Right ventricle myocardium inferior (tissue), 1 donor: ENCODE results near the gene ASCL5. TPM values are rescaled to one million over a fixed set of nuclear protein-coding genes. Genes with fewer than 3 reads are reported as not detected.

Experiments used
- ATAC-seq: fragments of 200-7000 bp; cut with Tn5 transposase; one replicate; pipeline ENCODE4 v1.9.1; 2020; ENCODE audit warnings: mild to moderate bottlenecking, moderate library complexity
- DNase-seq: peaks from one replicate; pipeline ENCODE4 v3.0.0; 2021; ENCODE audit errors: missing footprints
- intact Hi-C: fragments of 100-400 bp; cut with DNase I; formaldehyde crosslinking; loops from one replicate; pipeline ENCODE4 v1.11.0; 2022
- total RNA-seq: library from RNA; stranded (reverse); fragmentation: NEBNext Ultra II Directional; extraction: Animal tissue kit (Norgen Biotek cat#: 25700); gene quantifications from one replicate; pipeline ENCODE4 v1.2.1, GENCODE V29; 2021
- donor health status: DM: no; HTN: yes; CAD: no; lungs with severe emphysema.

Gene ASCL5
- total RNA-seq, 1 donor from 2014 or later = not detected

DNA sequence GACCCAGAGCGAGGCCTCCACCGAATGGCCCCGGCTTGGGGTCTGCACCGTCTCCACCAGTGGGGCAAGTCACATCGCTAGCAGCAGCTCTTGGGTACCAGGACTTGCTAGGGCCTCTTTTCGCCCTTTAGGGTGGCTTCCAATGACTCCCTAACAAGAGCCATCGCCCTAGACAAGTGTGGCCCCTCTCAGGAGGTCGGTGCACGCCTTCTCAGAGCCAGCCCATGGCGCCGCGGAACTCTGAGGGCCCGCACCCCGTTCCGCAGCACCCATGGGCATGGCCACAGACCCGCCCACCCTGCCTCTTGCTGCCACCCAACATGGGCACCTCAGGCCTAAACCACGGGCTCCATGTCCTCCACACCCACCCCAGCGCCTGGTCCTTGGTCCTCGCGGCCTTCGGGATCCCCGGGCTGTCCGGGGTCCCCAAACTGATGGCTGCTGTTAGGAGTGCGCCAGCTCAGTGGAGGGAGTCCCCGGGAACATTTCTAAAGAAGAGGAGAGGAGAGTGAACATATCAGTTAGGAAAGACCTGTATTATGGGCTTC, 11.5 kb downstream of the ASCL5 start:
- ATAC-seq (no peak), DNase-seq (peak; percentile 41)
- intact Hi-C loops = no loop called here

DNA sequence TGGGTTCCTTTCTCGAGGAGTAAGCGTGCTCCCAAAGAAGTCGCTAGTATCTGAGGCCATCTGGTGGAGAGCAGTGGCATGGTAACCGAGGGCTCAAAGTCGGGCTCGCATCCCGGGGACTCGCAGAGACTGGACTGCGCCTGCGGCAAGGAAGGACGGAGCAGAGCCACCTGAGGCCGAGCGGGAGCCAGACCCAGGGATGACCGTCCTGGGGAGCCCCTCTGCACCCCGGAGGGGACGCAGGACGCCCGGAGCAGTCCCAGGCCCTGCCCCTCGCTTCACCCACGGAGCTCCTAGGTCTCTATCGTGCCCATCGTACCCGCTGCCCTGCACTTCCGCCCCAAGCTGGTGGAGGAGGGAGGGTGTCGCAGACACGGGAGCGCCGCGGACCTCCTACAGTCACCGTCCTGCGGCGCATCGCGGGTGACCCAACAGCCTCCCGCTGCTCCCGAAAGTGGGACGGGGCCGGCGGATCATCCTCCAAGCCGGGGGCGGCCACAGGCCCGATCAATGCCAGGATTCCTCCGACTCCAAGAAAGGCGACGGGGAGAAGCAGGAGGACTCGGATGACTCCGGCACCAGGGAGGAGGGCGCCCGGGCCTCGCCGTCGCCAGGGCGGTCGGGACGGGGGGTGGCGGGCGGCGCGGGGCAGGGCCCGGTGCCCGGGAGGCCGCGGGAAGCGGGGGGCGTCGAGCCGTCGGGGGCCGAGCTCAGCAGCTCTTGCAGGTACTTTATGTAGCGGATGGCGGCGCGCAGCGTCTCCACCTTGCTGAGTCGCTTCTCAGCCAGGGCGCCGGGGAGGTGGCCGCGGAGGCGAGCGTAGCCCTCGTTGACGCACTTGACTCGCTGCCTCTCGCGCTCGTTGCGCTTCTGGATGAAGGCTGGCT, 12.5 kb downstream of the ASCL5 start:
- intact Hi-C loops = no loop called here
- ATAC-seq (peak; percentile 96), DNase-seq (peak; percentile 85)

DNA sequence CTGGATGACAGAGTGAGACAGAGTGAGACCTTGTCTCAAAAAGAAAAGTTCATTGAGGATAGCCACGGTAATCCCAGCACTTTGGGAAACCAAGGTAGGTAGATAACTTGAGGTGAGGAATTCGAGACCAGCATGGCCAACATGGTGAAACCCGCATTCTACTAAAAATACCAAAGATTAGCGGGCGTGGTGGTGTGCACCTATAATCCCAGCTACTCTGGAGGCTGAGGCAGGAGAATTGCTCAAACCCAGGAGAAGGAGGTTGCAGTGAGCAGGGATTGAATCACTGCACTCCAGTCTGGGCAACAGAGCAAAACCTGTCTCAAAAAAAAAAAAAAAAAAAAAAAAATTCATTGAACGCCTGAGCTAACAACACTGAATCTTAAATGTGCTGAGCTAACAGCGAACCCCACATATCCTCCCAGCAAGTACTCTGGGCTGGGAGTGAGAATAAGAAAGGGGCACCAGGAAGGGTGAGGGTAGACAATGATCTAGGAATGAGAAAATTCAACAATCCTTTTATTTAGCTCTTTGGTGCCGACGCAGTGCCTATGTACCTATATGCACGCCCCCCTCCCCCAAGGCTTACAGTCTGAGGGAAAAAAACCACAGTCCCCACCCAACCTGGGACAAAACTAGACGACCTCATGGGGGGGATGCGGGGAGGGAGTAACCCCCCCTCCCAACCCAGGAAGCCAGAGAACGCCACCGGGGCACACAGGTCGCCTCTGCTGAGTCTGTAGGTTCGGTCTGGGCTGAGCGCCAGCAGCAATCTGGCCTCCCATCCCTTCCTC, 13.3 kb downstream of the ASCL5 start:
- ATAC-seq = no peak
- intact Hi-C loops = loop anchor here (1.0 kb wide), 1 partner anchor 140 kb away; no protein-coding TSS in a partner anchor

DNA sequence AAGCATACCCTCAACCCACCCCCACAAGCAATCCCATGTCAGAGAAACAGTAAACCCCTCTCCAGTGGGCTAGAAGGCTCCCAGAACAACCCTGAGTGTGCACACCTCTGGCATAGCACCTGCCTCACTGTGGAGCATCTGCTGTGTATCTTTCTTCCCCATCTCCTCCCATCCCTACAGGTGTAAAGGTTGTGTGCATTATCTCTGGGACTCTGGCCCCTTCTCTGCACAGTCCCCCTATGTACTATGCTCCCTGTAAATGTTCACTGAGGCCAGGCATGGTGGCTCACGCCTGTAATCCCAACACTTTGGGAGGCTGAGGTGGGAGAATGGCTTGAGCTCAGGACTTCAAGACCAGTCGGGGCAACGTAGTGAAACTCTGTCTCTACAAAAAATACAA, 14.1 kb downstream of the ASCL5 start:
- no peak for ATAC-seq
- intact Hi-C loops = loop anchor here (1.0 kb wide), 1 partner anchor 140 kb away; no protein-coding TSS in a partner anchor

More for the DNA sequence above, 13.3 kb downstream of the ASCL5 start:
- no peak for DNase-seq

DNA sequence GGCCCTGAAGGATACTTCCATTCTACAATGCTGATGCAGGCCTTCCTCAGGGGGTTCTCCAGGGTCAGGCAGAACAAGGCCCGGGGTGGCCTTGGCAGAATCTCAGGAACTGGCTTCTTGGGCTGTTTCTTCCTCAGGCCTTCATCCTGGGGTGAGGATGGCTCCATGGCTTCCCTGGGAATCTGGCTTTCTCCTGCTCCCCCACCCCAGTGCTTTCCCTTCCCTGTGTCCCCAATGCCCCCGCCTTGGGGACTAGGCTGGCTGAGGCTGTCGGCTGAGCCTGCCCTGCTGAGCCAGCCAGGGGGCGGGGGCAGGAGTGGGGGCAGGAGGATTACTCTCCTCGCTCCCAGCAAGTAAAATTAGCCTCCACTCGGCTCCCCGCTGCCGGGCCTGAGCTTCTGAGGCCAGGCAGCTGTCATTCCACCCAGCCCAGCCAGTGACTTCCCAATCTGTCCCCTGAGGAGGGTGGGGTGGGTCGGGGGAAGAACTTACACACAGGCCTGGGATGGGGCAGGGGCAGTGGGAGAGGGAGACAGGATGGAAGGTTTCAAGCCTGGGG, 14.7 kb downstream of the ASCL5 start, which contains the start of gene CACNA1S:
CACNA1S (minus strand) TSS at position 254 of the 559 bp plus-strand sequence; CDS start at position 167, 87 bp downstream.
- intact Hi-C loops = no loop called here
- ATAC-seq = no peak
- DNase-seq = peak; percentile 46

More for the DNA sequence above, 14.1 kb downstream of the ASCL5 start:
- DNase-seq = no peak

DNA sequence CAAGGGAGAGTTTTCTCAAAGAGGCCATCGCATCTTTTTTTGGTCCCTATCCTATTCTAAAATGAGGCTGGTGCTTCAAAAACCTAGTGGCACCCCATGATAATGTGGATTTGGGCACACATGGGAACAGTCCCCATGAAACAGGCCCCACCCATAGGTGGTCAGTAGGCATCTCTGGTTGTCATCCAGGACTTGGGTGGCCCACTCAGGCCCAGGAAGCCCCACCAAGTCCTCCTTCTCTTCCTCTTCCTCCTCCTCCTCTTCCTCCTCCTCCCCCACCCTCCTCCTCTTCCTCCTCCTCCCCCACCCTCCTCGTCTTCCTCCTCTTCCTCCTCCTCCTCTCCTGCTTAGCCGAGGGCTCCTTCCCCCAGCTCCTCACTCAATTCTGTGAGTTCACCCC, 15.3 kb downstream of the ASCL5 start:
- intact Hi-C loops = no loop called here
- DNase-seq = no peak
- no peak for ATAC-seq

DNA sequence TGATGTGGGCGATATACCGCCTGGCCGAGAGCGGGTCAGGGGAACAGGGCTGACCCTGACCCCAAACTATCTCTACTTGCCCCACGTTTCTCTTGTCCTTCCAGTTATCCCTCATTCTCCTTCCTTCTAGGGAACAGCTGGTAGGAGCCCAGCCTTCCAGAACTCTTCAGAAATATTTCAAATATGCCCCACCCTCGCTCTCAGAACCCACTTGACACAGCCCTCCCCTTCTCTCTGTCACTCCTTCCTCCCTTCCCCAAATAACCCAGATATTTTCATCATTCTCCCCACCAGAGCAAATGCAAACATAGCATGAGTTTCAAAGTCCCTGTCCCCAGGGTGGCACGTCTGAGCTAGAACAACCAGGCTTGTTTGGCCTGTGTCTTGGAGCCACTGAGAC, 15.8 kb downstream of the ASCL5 start:
- DNase-seq (peak; percentile 11), ATAC-seq (no peak)
- intact Hi-C loops = no loop called here

DNA sequence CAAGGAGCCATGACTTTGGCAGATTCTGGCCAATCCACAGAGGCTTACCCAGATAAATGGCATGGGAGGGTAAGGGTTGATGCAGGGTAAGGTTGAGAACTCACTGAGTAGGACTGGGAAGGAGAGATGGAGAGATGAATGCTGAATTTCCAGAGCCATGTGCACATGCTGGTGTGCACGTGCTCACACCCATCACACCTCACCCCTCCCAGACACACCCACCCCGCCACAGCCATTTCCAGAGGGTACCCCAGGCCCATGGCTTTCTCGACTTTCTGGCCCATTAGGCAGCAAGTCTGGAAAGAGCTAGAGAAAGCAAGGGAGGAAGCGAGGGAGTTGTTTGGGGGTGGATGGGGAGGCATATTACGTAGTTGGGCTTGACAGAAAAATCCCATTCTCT, 16.4 kb downstream of the ASCL5 start:
- DNase-seq (no peak), ATAC-seq (no peak)
- intact Hi-C loops = no loop called here

DNA sequence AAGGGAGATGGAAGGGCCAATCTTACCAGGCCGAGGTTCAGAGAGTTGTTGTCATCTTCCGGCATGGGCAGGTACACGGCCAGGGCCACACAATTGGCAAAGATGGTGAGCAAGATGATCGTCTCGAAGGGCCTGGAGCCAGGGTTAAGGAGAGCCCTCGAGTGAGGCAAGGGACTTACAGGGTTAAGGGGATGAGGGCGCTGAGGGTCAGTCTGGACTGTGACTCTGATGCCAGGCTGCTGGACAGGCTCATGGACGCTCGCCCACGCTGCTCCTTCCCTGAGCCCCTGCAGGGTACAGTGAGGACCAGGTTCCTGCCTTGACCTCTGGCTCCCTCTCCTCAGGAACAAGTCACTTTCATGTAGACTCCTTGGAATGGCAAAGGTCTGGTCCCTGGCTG, 16.8 kb downstream of the ASCL5 start:
- peak; percentile 48 for DNase-seq
- intact Hi-C loops = no loop called here
- ATAC-seq = no peak

DNA sequence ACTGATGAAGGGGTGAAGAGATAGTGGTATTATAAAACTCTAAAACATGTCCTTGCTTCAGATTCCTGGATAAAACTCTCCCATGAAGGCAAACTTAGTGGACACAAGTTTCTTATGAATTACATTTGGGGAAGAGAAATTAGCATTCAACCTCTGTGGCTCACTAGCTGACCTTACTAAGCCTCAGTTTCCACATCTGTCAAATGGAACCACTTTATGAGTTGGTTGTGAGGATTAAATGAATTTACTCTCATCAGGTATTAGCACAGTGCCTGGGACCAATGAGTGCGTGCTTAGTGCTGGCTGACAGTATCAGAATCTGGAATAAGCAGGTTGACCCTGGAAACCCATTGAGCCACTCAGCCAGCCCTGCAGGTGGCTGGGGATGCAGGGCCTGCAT, 17.3 kb downstream of the ASCL5 start:
- no peak for ATAC-seq
- intact Hi-C loops = no loop called here
- no peak for DNase-seq

DNA sequence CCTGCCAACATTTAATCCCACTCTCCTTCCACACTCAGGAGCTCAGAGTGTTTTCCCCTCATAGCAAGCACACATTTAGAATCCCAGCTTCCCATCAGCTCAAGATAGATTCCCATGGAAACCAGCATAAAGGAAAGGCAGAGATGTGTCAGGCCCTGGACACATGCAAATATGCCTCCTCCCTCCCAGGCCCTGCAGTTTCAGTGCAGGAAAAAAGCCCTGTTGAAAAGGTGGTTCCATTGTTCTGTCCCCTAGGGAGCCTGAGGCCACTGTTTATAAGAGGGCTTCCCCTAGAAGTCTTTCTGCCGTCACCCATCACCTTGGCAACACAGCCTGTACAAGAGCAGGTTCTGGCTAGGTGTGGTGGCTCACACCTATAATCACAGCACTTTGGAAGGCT, 18.4 kb downstream of the ASCL5 start:
- DNase-seq (no peak), ATAC-seq (no peak)
- intact Hi-C loops = no loop called here

DNA sequence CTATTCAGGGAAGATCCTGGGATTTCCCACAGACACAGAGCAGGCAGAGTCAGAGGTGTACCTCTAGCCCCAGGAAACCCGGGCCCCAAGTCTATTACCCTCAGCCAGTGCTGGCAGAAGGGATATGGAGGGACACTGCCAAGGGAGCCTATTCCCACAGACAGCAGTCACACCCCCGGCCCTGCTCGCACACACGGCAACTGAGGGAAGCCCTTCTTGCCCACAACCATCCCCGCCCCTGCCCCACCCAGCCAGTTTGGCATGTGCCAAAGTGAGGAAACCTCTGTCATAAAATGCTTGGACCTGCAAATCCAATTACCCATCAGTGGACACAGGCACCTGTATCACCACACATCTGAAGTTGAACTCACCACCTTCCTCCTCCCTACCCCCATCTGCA, 21.3 kb downstream of the ASCL5 start:
- no peak for ATAC-seq
- intact Hi-C loops = no loop called here
- peak; percentile 45 for DNase-seq

DNA sequence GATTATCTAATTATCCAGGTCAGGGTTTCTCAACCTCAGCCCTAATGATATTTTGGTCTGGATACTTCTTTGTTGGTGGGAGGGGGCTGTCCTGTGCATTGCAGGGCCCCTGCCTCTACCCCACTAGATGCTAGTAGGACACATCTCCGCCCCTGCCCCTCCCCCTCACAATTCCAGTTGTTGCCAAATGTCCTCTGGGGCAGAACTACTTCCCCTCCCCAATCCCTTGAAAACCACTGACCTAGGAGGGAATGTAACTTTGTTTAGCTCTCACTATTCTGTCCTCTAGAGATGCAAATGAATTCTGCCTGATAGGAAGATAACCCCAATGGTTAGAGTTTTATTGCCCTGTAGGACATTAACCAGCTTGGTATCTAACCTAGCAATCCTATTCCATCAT, 22.8 kb downstream of the ASCL5 start:
- ATAC-seq = no peak
- DNase-seq = no peak
- intact Hi-C loops = no loop called here

DNA sequence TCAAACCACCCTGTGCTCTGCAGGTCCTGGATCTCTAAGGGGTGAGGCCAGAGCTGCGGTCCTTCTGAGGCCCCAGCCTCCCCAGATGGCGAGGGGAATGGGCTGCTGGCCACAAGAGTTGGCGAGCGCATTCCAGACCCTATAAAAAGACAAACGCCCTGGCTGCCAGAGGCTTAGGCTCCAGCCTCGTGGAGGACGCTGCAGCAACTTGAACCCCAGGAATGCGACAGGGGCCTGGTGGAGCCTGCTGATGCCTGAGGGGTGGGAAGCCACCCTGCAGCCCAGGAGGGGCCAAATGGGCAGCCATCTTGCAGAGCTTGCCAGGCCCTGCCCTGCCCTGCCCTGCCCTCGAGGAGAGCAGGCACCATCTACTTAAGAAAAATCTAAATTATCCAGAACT, 23.3 kb downstream of the ASCL5 start:
- DNase-seq (no peak), ATAC-seq (no peak)
- intact Hi-C loops = no loop called here

DNA sequence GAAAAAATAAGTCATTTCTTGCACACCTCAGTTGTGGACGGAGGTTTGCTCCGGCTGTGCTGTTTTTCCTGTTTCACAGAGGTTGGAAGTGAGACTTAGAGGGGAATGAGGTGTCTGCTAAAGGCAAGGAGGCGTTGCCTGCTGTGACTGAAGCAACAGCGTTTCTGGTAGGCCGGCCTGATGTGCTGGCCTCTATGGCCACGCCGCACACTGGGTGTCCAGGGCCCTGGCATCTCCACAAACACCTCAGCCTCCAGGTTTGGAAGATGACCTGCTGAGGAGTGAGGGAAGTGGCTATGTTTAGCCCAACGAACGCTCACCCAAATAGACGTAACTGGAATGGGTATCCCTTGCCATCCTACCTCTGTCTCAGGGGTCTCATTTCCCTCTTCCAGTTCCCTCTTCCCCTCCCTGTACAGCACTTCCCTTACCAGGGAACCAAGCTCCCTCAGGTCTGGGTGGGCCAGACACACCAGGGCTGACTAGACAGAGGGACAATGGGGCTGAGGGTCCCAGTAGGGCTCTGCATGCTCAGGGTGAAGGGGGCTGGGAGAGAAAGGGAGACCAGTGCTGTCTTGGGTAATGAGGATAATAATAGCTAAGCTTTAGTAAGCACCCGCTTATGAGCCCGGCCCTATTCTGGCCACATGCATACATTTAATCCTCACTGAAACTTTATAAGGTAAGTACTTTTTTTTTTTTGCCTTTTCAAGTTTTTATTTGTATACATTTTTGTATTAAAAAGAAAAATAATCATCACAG, 26.6 kb downstream of the ASCL5 start:
- no peak for ATAC-seq
- intact Hi-C loops = no loop called here
- DNase-seq = no peak

DNA sequence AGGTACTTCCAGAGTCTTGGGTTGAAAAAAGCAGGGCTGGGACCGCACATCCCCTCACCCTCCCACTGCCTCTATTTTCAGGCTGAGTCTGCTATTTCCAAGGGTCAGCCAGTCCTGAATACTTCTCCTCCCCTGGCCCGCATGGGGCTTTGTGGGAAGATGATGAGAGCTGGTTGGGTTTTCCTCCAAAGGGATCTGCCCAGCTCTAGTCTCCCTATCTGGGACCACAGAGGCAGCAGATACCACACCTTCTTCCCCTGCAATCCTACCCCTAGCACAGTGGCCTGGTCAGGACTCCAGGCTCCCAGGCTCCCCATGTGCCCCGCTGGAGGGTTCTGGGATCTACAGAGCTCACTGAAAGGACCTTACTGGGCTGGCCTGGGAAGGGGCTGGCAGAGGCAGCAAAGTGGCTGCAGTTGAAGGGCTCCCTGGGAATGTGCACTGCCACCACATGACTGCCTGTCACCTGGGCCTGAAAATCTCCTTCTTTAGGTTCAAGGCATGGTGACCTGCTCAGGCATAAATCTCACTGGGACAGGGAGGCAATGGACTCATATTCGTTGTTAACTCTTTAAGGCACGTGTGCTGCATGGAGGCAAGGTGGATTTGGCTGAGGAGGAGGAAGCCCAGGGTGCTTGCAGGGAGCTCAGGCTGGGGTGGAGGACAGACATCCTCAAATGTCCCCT, 27.8 kb downstream of the ASCL5 start:
- no peak for ATAC-seq
- DNase-seq = no peak
- intact Hi-C loops = no loop called here

DNA sequence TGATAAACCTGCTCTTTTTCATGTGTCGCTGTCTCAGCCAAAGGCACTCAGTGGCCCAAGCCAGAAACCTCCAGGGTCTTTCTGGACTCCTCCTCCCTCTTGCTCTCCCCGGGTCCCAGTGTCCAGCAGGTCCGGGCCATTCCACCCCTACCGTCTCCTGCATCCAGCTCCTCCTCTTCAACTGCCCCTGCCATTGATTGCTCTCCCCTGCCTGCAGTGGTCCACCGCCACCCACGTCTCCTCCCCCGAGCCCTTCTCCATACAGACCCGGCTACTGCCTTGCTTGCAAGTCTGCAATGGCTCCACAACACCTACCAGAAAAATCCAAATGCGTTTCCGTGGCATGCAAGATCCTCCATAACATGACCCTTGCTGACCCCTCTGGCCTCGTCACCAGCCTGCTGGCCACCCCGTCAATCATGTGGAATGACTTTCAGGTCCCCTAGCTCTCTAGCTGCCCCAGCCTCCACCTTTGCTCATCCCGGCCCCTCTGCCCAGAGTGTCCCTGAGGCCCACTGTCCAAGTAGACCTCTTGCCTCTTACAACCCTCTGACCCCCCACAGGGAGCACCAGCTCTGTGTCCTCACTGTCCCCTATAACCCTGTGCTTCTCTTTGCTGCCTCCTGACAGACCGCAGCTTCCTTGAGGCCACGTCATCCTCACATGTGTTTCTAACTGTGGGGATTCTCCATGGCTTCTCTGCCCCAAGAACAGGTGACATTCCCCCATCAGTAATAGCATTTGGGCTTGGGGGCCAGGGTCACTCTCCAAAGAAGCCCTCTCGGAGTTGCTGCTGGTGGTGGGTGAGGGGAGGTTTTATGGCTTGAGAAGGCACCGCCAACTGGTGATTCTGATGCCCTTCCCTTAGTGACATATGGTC, 29.8 kb downstream of the ASCL5 start:
- intact Hi-C loops = no loop called here
- ATAC-seq = no peak
- no peak for DNase-seq
